GM10266 (cell line): ENCODE data around the gene NALCN.

Experiments
- DNase-seq: peaks from one replicate; pipeline ENCODE4 v3.0.0; 2012; ENCODE audit errors: extremely low spot score
- CTCF ChIP-seq: IDR thresholded peaks from 2 replicates; pipeline ENCODE4 v1.5.1; 2012; ENCODE audit warnings: mild to moderate bottlenecking, low read depth; ENCODE audit not compliant: control insufficient read depth, insufficient read depth; ENCODE audit errors: missing control alignments

The NALCN gene

GRCh38 chr13:101238555-101238954, 177.8 kb downstream of the NALCN start:
- no peak for DNase-seq
- TF ChIP-seq CTCF, result no peak

- no peak for DNase-seq
- TF ChIP-seq CTCF, result no peak
Observed at GRCh38 chr13:101231751-101232428, 184.4 kb downstream of the NALCN start.

- no peak for DNase-seq
- TF ChIP-seq CTCF, result no peak
Observed at GRCh38 chr13:101230271-101230890, 185.9 kb downstream of the NALCN start.

GRCh38 chr13:101219609-101220265, 196.6 kb downstream of the NALCN start:
- no peak for DNase-seq
- no peak for TF ChIP-seq CTCF

- TF ChIP-seq CTCF, result no peak
- no peak for DNase-seq
Observed at GRCh38 chr13:101218484-101218883, 197.8 kb downstream of the NALCN start.

- no peak for DNase-seq
- TF ChIP-seq CTCF, result no peak
Observed at GRCh38 chr13:101217086-101217485, 199.2 kb downstream of the NALCN start.

- DNase-seq, result no peak
- TF ChIP-seq CTCF, result no peak
Observed at GRCh38 chr13:101211261-101211660, 205.0 kb downstream of the NALCN start.
